Ishikawa (cell line): Measurements from ENCODE around the gene CDK6.

Source experiments
- CEBPB ChIP-seq: IDR thresholded peaks from 2 replicates; pipeline ENCODE4 v1.6.1; 2012
- CREB1 ChIP-seq: IDR thresholded peaks from 2 replicates; pipeline ENCODE4 v1.6.1; 2012; ENCODE audit warnings: low read depth
- EP300 ChIP-seq: IDR thresholded peaks from 2 replicates; pipeline ENCODE4 v1.6.1; 2012; ENCODE audit warnings: borderline replicate concordance
- FOXM1 ChIP-seq: IDR thresholded peaks from 2 replicates; pipeline ENCODE4 v1.6.1; 2012; ENCODE audit warnings: low read depth, borderline replicate concordance
- NFIC ChIP-seq: IDR thresholded peaks from 2 replicates; pipeline ENCODE4 v1.6.1; 2012
- RAD21 ChIP-seq: IDR thresholded peaks from 2 replicates; pipeline ENCODE4 v1.6.1; 2012; ENCODE audit warnings: low read depth
- TAF1 ChIP-seq: IDR thresholded peaks from 2 replicates; pipeline ENCODE4 v1.6.1; 2012; ENCODE audit warnings: low read depth, mild to moderate bottlenecking
- TCF12 ChIP-seq: IDR thresholded peaks from 2 replicates; pipeline ENCODE4 v1.6.1; 2012; ENCODE audit warnings: low read depth
- TEAD4 ChIP-seq: IDR thresholded peaks from 2 replicates; pipeline ENCODE4 v1.6.1; 2012
- YY1 ChIP-seq: IDR thresholded peaks from 2 replicates; pipeline ENCODE4 v1.6.1; 2012; ENCODE audit warnings: low read depth
- ZBTB7A ChIP-seq: IDR thresholded peaks from 2 replicates; pipeline ENCODE4 v1.6.1; 2012; ENCODE audit warnings: low read depth
- TF ChIP-seq, protein P1 (sequence below): IDR thresholded peaks from 2 replicates; pipeline ENCODE4 v1.6.1; 2012; ENCODE audit warnings: low read depth, mild to moderate bottlenecking
- TF ChIP-seq, protein P2 (sequence below): IDR thresholded peaks from 2 replicates; pipeline ENCODE4 v1.6.1; 2012
- TF ChIP-seq, protein P3 (sequence below): IDR thresholded peaks from 2 replicates; pipeline ENCODE4 v1.6.1; 2012

DNA sequence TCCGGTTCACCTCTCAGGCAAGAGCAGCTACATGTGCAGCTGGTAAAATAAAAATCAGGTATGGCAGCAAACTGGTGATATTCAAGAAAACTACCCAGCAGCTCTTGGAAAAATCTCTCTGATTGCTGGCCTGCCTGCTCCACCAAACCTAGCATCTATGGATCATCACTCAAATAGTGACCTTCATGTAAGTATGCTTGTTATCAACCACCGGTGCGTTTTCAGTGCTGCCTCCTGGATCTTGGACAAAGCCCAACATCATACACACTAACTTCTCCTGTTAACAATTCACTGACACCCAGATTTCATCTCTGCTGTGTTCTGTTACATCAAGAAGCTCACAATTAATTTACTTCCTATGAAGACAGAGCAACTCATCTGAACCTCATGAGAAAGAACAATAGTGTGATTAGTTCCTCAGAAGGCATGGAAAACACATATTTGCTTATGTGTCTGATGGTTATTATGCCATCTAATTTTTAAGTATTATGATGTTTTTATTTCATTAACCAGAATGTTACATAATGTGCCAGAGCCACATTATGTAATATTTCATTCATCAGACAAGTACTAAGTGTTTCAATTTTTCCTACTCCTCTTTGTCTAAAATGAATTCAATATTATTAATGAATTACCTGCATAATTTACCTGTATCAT is 8.8 kb downstream of the CDK6 start:
- TF ChIP-seq RAD21, result no peak
- TF ChIP-seq EP300, result no peak
- TF ChIP-seq, protein P1, sequence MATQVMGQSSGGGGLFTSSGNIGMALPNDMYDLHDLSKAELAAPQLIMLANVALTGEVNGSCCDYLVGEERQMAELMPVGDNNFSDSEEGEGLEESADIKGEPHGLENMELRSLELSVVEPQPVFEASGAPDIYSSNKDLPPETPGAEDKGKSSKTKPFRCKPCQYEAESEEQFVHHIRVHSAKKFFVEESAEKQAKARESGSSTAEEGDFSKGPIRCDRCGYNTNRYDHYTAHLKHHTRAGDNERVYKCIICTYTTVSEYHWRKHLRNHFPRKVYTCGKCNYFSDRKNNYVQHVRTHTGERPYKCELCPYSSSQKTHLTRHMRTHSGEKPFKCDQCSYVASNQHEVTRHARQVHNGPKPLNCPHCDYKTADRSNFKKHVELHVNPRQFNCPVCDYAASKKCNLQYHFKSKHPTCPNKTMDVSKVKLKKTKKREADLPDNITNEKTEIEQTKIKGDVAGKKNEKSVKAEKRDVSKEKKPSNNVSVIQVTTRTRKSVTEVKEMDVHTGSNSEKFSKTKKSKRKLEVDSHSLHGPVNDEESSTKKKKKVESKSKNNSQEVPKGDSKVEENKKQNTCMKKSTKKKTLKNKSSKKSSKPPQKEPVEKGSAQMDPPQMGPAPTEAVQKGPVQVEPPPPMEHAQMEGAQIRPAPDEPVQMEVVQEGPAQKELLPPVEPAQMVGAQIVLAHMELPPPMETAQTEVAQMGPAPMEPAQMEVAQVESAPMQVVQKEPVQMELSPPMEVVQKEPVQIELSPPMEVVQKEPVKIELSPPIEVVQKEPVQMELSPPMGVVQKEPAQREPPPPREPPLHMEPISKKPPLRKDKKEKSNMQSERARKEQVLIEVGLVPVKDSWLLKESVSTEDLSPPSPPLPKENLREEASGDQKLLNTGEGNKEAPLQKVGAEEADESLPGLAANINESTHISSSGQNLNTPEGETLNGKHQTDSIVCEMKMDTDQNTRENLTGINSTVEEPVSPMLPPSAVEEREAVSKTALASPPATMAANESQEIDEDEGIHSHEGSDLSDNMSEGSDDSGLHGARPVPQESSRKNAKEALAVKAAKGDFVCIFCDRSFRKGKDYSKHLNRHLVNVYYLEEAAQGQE, result no peak
- no peak for TF ChIP-seq CREB1
- TF ChIP-seq TAF1, result no peak
- no peak for TF ChIP-seq ZBTB7A
- TF ChIP-seq, protein P2, sequence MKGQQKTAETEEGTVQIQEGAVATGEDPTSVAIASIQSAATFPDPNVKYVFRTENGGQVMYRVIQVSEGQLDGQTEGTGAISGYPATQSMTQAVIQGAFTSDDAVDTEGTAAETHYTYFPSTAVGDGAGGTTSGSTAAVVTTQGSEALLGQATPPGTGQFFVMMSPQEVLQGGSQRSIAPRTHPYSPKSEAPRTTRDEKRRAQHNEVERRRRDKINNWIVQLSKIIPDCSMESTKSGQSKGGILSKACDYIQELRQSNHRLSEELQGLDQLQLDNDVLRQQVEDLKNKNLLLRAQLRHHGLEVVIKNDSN, result no peak
- no peak for TF ChIP-seq TCF12
- no peak for TF ChIP-seq YY1
- TF ChIP-seq, protein P3, sequence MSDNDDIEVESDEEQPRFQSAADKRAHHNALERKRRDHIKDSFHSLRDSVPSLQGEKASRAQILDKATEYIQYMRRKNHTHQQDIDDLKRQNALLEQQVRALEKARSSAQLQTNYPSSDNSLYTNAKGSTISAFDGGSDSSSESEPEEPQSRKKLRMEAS, result no peak
- no peak for TF ChIP-seq NFIC
- no peak for TF ChIP-seq CEBPB
- no peak for TF ChIP-seq FOXM1
- no peak for TF ChIP-seq TEAD4
